C4-2B (cell line): ENCODE measurements around the gene TMTC1.

Experiments
- H3K27ac ChIP-seq: fragments of 450-650 bp; 2 replicates; pipeline ENCODE4 v1.5.1; 2017
- CTCF ChIP-seq: fragments of 450-650 bp; conservative IDR thresholded peaks from 2 replicates; pipeline ENCODE4 v1.5.1; 2017; ENCODE audit warnings: mild to moderate bottlenecking
- ZFX ChIP-seq: fragments of 450-650 bp; IDR thresholded peaks from 2 replicates; pipeline ENCODE4 v1.6.1; 2017

Gene TMTC1

DNA sequence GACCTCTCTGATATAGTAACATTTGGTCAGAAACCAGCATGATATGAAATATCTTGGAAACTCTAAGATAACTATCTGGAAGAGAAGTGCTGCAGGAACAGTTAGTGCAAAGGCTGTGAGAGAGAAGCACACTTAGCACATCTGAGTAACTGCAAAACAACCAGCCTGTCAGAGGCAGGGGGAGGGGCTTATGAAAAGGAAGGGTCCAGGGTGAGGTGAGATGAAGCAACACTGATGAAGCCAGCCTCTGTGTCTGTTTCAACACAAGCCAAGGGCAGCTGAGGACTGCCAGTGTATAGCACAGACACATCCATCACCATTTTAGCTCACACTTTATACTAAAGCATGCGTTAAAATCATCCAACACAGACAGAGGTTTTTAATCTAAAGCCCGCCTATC lies 248.8 kb downstream of the TMTC1 start:
- no peak overlapping the region for H3K27ac ChIP-seq
- TF ChIP-seq CTCF (no peak), ZFX (no peak)

GRCh38 chr12:29533815-29534489 lies 249.8 kb downstream of the TMTC1 start:
- TF ChIP-seq ZFX (no peak), CTCF (no peak)
- no peak overlapping the region for H3K27ac ChIP-seq

DNA sequence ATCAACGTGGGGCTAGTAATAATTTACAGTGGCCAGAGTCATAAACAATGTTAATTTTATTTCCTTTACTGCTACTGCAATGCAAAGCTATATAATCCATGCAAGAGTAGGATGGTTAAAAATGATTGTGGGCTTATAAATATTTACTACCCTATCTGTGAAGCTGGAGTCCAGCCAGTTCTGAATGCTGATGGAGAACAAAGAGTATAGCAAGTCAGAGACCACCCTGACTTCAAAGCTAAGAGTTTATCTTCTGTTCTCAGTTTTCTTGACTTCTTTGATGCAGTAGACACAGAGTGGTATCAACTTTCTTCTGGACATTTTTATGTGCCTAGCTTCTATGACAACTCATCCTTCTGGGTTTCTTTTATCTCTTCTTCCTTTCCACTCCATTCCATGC lies 252.3 kb downstream of the TMTC1 start:
- TF ChIP-seq ZFX (no peak), CTCF (no peak)
- H3K27ac ChIP-seq: no peak overlapping the region

DNA sequence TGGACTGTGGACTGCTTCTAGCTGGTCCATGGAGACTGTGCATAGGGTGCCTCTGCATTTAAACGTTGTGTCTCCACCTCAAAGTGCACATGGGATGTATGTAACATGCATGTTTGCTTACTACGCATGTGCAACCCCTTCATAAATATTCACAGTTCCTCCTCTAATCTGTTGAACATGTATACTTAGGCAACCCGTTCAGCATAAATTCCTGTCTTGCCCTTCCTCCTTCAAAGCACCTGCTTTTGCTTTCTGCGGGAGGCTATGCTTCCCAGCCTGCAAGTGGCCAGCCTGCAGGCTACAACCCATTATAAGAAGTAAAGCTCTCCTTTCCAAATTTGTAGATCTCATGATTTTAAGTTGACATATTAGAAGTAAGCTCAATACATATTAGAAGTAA lies 253.3 kb downstream of the TMTC1 start:
- no peak overlapping the region for H3K27ac ChIP-seq
- TF ChIP-seq ZFX: no peak
- no peak for TF ChIP-seq CTCF

DNA sequence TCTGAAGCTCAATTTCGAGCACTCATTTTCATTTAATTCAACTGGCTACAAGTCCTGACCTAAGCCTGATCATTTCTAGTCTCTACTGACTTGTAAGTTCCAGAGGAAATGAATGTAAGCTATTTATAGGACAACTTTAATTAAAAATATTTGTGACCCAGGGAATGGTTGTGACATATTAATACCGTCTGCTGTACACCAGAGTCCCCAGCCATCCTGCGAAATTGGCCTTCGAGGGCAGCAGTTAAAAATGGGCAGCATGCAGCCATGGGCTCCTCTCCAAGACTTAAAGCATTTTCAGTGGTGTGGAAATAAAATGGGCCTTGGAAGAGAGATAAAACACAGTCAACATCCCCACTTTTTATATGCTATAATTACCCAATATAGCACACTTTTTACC lies 255.6 kb downstream of the TMTC1 start:
- no peak overlapping the region for H3K27ac ChIP-seq
- TF ChIP-seq ZFX (no peak), CTCF (no peak)

GRCh38 chr12:29521951-29522350 lies 261.8 kb downstream of the TMTC1 start:
- no peak for TF ChIP-seq ZFX
- no peak overlapping the region for H3K27ac ChIP-seq

GRCh38 chr12:29519585-29520182 lies 264.1 kb downstream of the TMTC1 start:
- TF ChIP-seq CTCF (peak; percentile 76), ZFX (no peak)

GRCh38 chr12:29518407-29518806 lies 265.3 kb downstream of the TMTC1 start:
- TF ChIP-seq ZFX (no peak), CTCF (no peak)
- no peak overlapping the region for H3K27ac ChIP-seq

More at GRCh38 chr12:29519585-29520182, 264.1 kb downstream of the TMTC1 start:
- H3K27ac ChIP-seq: no peak overlapping the region
